Colon (tissue), 2 donors: Measurements from ENCODE around the gene PLCG1.

Experiments used
- FAIRE-seq: peaks from 2 replicates; lab custom pipeline; 2012; peaks lifted over from hg19 to GRCh38; lab: Jason Lieb, UNC
- donor health status: control.
- donor health status: control.

Gene PLCG1

GRCh38 chr20:41180599-41181333 lies 43.4 kb downstream of the PLCG1 start:
- FAIRE-seq, result no peak

- FAIRE-seq, result no peak
Observed at GRCh38 chr20:41181567-41181966, 44.2 kb downstream of the PLCG1 start.

DNA sequence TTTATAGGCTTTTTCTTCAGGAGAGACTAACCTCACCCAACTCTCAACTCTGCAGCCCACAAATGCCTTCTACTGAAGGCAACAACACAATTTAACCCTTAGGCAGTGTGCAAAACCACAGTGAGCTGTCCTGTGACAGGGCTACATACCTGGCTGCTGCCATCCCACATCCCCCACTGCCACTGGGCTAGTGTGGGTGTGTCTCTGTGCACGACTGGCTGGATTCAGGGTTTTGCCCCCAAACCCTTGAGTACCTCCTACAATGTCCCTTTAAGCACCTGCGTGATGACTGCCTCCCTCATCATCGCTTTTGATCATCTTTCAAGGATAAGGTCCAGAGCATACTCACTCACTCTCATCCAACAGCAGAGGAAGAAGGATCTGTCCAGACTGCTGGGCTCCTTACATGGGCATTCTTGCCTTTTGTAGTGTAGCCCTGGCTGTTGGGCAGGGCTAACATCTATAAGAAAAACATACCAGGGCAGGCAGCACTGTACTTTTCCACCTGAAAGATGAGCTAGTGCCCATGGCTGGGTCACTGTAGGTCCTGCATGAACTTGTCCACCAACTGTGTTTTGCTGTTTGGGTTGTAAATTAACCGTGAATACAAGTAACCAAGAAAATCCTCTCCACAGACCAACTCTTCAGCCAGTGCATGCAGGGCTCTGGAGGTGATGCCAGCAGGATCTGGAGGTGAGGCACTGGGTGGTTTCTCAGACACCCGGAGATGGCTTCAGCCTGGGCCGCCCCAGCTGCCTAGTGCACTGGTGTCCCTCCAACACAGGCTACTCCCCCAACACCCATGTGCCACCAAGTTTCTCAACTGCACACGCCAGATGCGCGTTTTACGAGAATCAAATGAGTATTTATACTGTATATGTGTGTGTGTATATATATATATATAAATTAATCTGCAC lies 45.2 kb downstream of the PLCG1 start:
- no peak for FAIRE-seq

- no peak for FAIRE-seq
Observed at GRCh38 chr20:41183391-41183790, 46.0 kb downstream of the PLCG1 start.

GRCh38 chr20:41183831-41184230 lies 46.5 kb downstream of the PLCG1 start:
- no peak for FAIRE-seq

GRCh38 chr20:41185013-41185757 lies 47.8 kb downstream of the PLCG1 start:
- FAIRE-seq, result no peak

GRCh38 chr20:41187668-41188067 lies 50.3 kb downstream of the PLCG1 start:
- FAIRE-seq, result no peak

- no peak for FAIRE-seq
Observed at GRCh38 chr20:41191562-41192500, 54.5 kb downstream of the PLCG1 start.

DNA sequence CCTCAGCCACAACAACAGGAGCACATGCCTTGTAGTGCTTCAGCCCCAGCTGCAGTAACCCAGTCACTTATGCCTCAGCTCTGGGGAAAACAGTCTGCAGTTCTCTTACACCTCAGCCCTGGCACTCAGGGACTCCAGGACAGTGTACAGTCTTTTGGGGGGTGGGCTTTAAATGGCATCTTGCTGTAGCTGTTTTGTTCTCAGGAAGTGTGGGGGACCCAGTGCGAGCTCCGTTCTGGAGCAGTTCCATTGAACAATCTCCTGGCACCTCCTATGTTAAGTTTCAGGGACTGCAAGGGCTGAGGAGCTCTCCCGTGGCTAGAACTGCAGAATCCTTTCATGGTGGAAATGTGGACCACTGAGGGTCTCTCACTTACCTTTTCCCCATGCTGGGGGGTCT lies 55.2 kb downstream of the PLCG1 start:
- no peak for FAIRE-seq

DNA sequence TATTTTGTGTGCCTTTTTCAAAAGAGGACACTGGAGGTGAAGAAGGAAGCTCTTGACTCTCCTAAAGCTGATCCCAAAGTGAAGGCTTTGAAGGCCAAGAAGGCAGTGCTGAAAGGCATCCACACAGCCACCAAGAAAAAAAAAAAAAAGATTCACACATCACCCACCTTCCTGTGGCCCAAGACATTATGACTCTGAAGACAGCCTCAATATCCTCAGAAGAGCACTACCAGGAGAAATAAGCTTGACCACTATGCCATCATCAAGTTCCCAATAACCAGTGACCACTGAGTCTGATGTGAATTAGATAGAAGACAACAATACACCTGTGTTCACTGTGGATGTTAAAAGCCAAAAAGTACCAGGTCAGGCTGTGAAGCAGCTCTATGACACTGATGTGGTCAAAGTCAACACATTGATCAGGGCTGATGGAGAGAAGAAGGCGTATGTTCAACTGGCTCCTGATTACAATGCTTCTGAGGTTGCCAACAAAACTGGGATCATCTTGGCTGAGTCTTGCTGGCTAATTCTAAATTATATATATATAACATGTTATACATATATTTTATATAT lies 59.4 kb downstream of the PLCG1 start:
- FAIRE-seq, result no peak

- no peak for FAIRE-seq
Observed at GRCh38 chr20:41198443-41198842, 61.1 kb downstream of the PLCG1 start.

- no peak for FAIRE-seq
Observed at GRCh38 chr20:41200446-41201202, 63.3 kb downstream of the PLCG1 start.

DNA sequence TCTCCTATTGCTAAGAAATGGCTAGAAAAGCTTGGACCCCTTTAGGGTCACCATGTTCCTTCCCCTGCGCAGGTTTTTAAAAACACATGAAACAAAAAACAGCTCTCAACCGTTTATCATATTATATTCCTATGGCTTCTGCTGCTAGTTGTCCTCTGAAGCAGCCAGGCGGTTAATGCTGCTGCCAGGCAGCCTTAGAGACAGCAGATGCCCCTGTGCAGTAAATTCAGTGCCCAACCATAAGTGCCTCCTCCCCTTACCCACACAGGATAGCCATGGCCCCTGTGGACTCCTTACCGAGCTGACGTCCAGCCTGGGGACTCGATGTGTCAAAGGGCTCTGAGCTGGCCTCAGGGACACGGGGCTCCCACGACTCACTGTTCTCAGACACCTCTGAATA lies 64.4 kb downstream of the PLCG1 start:
- no peak for FAIRE-seq

GRCh38 chr20:41202426-41202825 lies 65.1 kb downstream of the PLCG1 start:
- FAIRE-seq, result no peak

GRCh38 chr20:41203660-41204059 lies 66.3 kb downstream of the PLCG1 start:
- FAIRE-seq, result no peak

GRCh38 chr20:41204304-41205265 lies 67.2 kb downstream of the PLCG1 start:
- FAIRE-seq, result no peak

GRCh38 chr20:41205313-41205712 lies 68.0 kb downstream of the PLCG1 start:
- no peak for FAIRE-seq

DNA sequence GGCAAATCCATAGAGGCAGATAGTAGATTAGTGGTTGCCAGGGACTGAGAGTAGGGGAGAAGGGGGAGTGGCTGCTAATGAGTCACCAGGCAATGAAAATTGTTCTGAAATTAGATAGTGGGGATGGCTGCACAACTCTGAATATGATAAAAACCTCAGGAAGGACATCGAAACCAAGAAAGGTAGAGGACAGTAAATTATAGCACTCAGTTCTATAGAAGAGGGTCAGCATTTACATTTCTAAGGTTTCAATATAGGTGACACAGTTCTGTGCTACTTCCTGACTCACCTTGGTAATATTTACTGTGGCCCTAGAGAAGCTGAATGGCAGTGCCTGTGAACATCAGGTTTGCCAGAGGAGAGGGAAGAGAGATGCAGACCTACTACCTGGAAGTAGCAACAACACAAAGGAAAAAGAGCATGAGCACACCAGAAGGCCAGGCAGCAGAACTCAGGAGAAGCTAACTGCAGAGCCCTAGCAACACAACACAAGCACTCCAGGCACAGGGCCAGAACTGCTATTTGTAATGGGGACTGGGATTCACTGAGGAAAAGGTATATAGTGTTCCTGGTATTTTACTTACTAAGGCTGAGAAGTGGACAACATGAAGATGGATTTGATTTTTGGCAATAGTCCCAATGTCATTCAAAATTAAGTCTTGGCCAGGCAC lies 75.9 kb downstream of the PLCG1 start:
- FAIRE-seq, result no peak

DNA sequence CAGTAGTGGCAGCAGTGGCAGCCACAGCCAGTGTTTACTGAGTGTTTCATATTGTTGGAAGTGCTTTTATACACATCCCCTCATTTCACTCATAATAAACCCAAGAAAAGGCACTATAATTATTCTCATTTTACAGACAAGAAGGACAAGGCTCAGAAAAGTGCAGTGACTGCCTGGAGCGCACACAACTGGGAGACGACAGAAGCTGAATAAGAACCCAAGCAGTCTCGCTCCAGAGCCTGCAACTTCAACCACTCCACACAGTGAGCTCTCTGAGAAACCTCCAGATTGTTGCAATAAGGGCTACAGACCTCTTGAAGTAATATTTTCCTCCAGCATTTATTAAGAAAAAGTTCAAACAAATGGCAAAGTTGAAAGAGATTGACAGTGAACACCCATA lies 76.9 kb downstream of the PLCG1 start:
- no peak for FAIRE-seq
